Measurements from ENCODE around the gene IFFO2.
A peak's percentile ranks its signal among the peaks of the same experiment; 100 is the strongest.

IFFO2 gene

GRCh38 chr1:18956193-18957135 lies at the start of gene IFFO2:
Gene IFFO2, minus strand, starts transcription at chr1:18956676. Its CDS starts 344 bp downstream, at chr1:18956332.
- DNase-seq, result peak; percentile 97

- DNase-seq, result no peak
These were observed 49.5 kb upstream of the IFFO2 start for GRCh38 chr1:19006000-19006399.

GRCh38 chr1:19003371-19004290 lies 47.2 kb upstream of the IFFO2 start:
- no peak for DNase-seq

GRCh38 chr1:19000065-19000464 lies 43.6 kb upstream of the IFFO2 start:
- DNase-seq, result no peak

- no peak for DNase-seq
These were observed 42.9 kb upstream of the IFFO2 start for GRCh38 chr1:18999359-18999758.

- no peak for DNase-seq
These were observed 41.7 kb upstream of the IFFO2 start for GRCh38 chr1:18998016-18998724.

- no peak for DNase-seq
These were observed 41.0 kb upstream of the IFFO2 start for GRCh38 chr1:18997508-18997907.

- DNase-seq, result no peak
These were observed 40.2 kb upstream of the IFFO2 start for GRCh38 chr1:18996548-18997177.

GRCh38 chr1:18994381-18994780 lies 37.9 kb upstream of the IFFO2 start:
- DNase-seq, result no peak

- DNase-seq, result no peak
These were observed 36.2 kb upstream of the IFFO2 start for GRCh38 chr1:18992646-18993045.

- no peak for DNase-seq
These were observed 35.1 kb upstream of the IFFO2 start for GRCh38 chr1:18991585-18991984.

- DNase-seq, result no peak
These were observed 33.4 kb upstream of the IFFO2 start for GRCh38 chr1:18989896-18990295.

- no peak for DNase-seq
These were observed 32.8 kb upstream of the IFFO2 start for GRCh38 chr1:18989176-18989799.

GRCh38 chr1:18981242-18981641 lies 24.8 kb upstream of the IFFO2 start:
- DNase-seq, result no peak

GRCh38 chr1:18978706-18979105 lies 22.2 kb upstream of the IFFO2 start:
- no peak for DNase-seq

GRCh38 chr1:18977428-18977827 lies 21.0 kb upstream of the IFFO2 start:
- DNase-seq, result no peak

GRCh38 chr1:18976096-18976495 lies 19.6 kb upstream of the IFFO2 start:
- no peak for DNase-seq

- no peak for DNase-seq
These were observed 18.1 kb upstream of the IFFO2 start for GRCh38 chr1:18974606-18975005.

GRCh38 chr1:18974005-18974404 lies 17.5 kb upstream of the IFFO2 start:
- DNase-seq, result no peak

- DNase-seq, result no peak
These were observed 17.0 kb upstream of the IFFO2 start for GRCh38 chr1:18973446-18973955.

GRCh38 chr1:18972991-18973390 lies 16.5 kb upstream of the IFFO2 start:
- DNase-seq, result no peak

- DNase-seq, result no peak
These were observed 16.1 kb upstream of the IFFO2 start for GRCh38 chr1:18972531-18972930.
